GM18861 (cell line): Measurements from ENCODE around the gene PHETA1.
"Not testable (repeated sequence)": the region's sequence is repeated elsewhere in the genome, so short reads cannot be mapped to it uniquely, and the experiment has no call there.

ENCODE experiments used
- ATAC-seq: cut with Tn5 transposase; IDR thresholded peaks from one replicate; pipeline ENCODE4 v1.9.1; 2021; ENCODE audit not compliant: unreplicated experiment

Gene PHETA1

GRCh38 chr12:111352296-111352993, 16.4 kb downstream of the PHETA1 start:
- ATAC-seq = no peak

GRCh38 chr12:111351026-111351425, 17.9 kb downstream of the PHETA1 start:
- ATAC-seq = no peak

- no peak for ATAC-seq
Observed at GRCh38 chr12:111349748-111350520, 19.0 kb downstream of the PHETA1 start.

GRCh38 chr12:111349101-111349747, 19.7 kb downstream of the PHETA1 start:
- ATAC-seq = no peak

- no peak for ATAC-seq
Observed at GRCh38 chr12:111347891-111348644, 20.8 kb downstream of the PHETA1 start.

- ATAC-seq = no peak
Observed at GRCh38 chr12:111344254-111344875, 24.5 kb downstream of the PHETA1 start.

GRCh38 chr12:111343181-111343580, 25.7 kb downstream of the PHETA1 start:
- ATAC-seq = no peak

GRCh38 chr12:111342376-111342775, 26.5 kb downstream of the PHETA1 start:
- ATAC-seq = no peak

- no peak for ATAC-seq
Observed at GRCh38 chr12:111341426-111342065, 27.3 kb downstream of the PHETA1 start.

GRCh38 chr12:111340680-111341079, 28.2 kb downstream of the PHETA1 start:
- ATAC-seq = not testable (repeated sequence)

GRCh38 chr12:111340231-111340630, 28.7 kb downstream of the PHETA1 start:
- no peak for ATAC-seq

- no peak for ATAC-seq
Observed at GRCh38 chr12:111339321-111339938, 29.5 kb downstream of the PHETA1 start.

- no peak for ATAC-seq
Observed at GRCh38 chr12:111338096-111338495, 30.8 kb downstream of the PHETA1 start.

- ATAC-seq = no peak
Observed at GRCh38 chr12:111337371-111337770, 31.5 kb downstream of the PHETA1 start.

GRCh38 chr12:111336411-111336810, 32.5 kb downstream of the PHETA1 start:
- not testable (repeated sequence) for ATAC-seq

- no peak for ATAC-seq
Observed at GRCh38 chr12:111335811-111336210, 33.1 kb downstream of the PHETA1 start.

GRCh38 chr12:111335301-111335700, 33.6 kb downstream of the PHETA1 start:
- ATAC-seq = not testable (repeated sequence)

GRCh38 chr12:111334393-111334915, 34.4 kb downstream of the PHETA1 start:
- ATAC-seq = no peak
